CD4-positive, CD25-positive, alpha-beta regulatory T cell (primary cell): ENCODE data around the gene NTM. TPM values are rescaled to one million over a fixed set of nuclear protein-coding genes. Genes with fewer than 3 reads are reported as not detected.

Experiments used
- ATAC-seq, 2 donors: fragments of 150-1000 bp; cut with Tn5 transposase; one replicate each; pipeline ENCODE4 v1.10.0; 2021; ENCODE audit warnings: low read depth in 2 of 2, moderate number of reproducible peaks in 2 of 2, moderate library complexity in 1 of 2
- DNase-seq, 3 donors: peaks; one replicate each; pipeline versions ENCODE4 v3.0.0 to v3.0.0-alpha.2; 2012 to 2022; ENCODE audit warnings: mixed read lengths in 1 of 3
- H3K27ac ChIP-seq: one replicate; pipeline ENCODE4 v1.7.0; 2013; ENCODE audit warnings: mild to moderate bottlenecking, low read length; ENCODE audit not compliant: insufficient read depth, poor library complexity, severe bottlenecking
- H3K27me3 ChIP-seq: one replicate; pipeline ENCODE4 v1.7.0; 2013; ENCODE audit warnings: low read length; ENCODE audit not compliant: control insufficient read depth, insufficient read depth
- H3K36me3 ChIP-seq: one replicate; pipeline ENCODE4 v1.7.0; 2013; ENCODE audit warnings: mild to moderate bottlenecking, low read length, moderate library complexity; ENCODE audit not compliant: control insufficient read depth, insufficient read depth
- H3K4me1 ChIP-seq: 2 replicates; pipeline ENCODE4 v1.7.0; 2013; ENCODE audit warnings: mild to moderate bottlenecking, low read length; ENCODE audit not compliant: insufficient read depth, control insufficient read depth, poor library complexity, severe bottlenecking
- H3K4me3 ChIP-seq: one replicate; pipeline ENCODE4 v1.7.0; 2013; ENCODE audit warnings: low read depth, mild to moderate bottlenecking, low read length, moderate library complexity
- H3K9me3 ChIP-seq, 2 experiments: 1 replicate in 1 of 2; 2 replicates in 1 of 2; pipeline ENCODE4 v1.7.0; 2013; ENCODE audit warnings: low read length in 2 of 2, mild to moderate bottlenecking in 1 of 2, moderate library complexity in 1 of 2; ENCODE audit not compliant: control insufficient read depth in 2 of 2
- H3K27ac Mint-ChIP-seq, 3 donors: one replicate each; pipeline ENCODE4 v1.8.0; 2020 to 2022; ENCODE audit warnings: mild to moderate bottlenecking in 3 of 3, mixed read lengths in 3 of 3, moderate library complexity in 2 of 3
- H3K27me3 Mint-ChIP-seq: one replicate; pipeline ENCODE4 v1.8.0; 2022; ENCODE audit warnings: mild to moderate bottlenecking, mixed read lengths
- H3K36me3 Mint-ChIP-seq: one replicate; pipeline ENCODE4 v1.8.0; 2020; ENCODE audit warnings: mixed read lengths
- H3K4me1 Mint-ChIP-seq, 4 donors: one replicate each; pipeline ENCODE4 v1.8.0; 2020 to 2022; ENCODE audit warnings: mixed read lengths in 4 of 4, mild to moderate bottlenecking in 1 of 4
- H3K4me3 Mint-ChIP-seq, 4 donors: one replicate each; pipeline ENCODE4 v1.8.0; 2020 to 2022; ENCODE audit warnings: mild to moderate bottlenecking in 4 of 4, mixed read lengths in 4 of 4, moderate library complexity in 3 of 4
- H3K9me3 Mint-ChIP-seq, 7 donors: one replicate each; pipeline ENCODE4 v1.8.0; 2020 to 2022; ENCODE audit warnings: mixed read lengths in 7 of 7, mild to moderate bottlenecking in 3 of 7, moderate library complexity in 2 of 7
- polyA plus RNA-seq, 4 donors: library from polyadenylated mRNA; unstranded; fragments of 300-500 nt; fragmentation: Illumina TruSeq; gene quantifications; one replicate each; pipeline ENCODE4 v1.2.3, GENCODE V29; 2021
- total RNA-seq: library from RNA; stranded (reverse); gene quantifications from one replicate; pipeline ENCODE4 v1.2.3, GENCODE V29; 2022

NTM gene
- total and polyA plus RNA-seq, 5 donors from 2014 or later: 1.3 TPM; not detected in 4

DNA sequence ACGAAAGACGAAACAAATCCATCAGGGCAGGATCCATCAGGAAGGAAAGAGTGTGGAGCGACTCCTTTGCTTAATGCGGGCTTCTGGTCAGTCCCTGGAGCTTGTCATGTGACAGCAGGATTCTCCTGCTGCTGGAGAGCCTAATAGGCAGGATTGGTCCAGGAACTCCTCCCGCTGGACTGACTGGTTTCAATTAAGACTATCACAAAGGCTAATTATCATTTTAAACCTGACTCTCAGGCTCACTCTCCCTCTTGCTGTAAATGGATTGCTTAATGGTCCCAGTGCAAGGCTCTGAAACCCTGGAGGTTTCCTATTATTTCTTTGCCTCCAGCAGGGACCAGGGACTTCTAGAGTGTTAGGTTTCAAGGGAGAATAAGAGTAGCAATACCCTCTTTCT, 493.8 kb downstream of the NTM start:
- no peak overlapping the region for H3K27ac ChIP-seq

DNA sequence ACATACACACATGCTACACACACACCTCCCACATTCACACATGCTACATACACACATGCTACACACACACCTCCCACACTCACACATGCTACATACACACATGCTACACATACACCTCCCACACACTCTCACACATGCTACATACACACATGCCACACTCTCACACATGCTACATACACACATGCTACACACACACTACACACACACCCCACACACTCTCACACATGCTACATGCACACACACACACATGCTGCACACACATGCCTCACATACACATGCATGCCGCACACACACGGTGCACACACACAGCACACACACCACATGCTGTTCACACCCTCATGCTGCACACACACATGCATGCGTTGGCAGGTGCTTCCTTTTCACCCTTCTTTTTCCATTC, 495.4 kb downstream of the NTM start:
- Histone ChIP-seq H3K4me3 (no peak overlapping the region), H3K36me3 (no peaks in the 10 kb centered on the region), H3K4me1 (no peaks in the 10 kb centered on the region), H3K9me3 (no peaks in the 10 kb centered on the region), H3K27me3 (no peaks in the 10 kb centered on the region), H3K27ac (no peak overlapping the region)
- ATAC-seq (no peak), DNase-seq (no peak)
- H3K9me3 Mint-ChIP-seq: peaks cover 0 to 4% (median 1%) of the 10 kb centered on the region in 7 donors
- H3K4me1 Mint-ChIP-seq: no peaks in the 10 kb centered on the region
- H3K4me3 Mint-ChIP-seq: no peak overlapping the region
- H3K36me3 Mint-ChIP-seq: no peaks in the 10 kb centered on the region
- no peaks in the 10 kb centered on the region for H3K27me3 Mint-ChIP-seq
- H3K27ac Mint-ChIP-seq: no peak overlapping the region

More for the DNA sequence above, 493.8 kb downstream of the NTM start:
- no peaks in the 10 kb centered on the region for H3K36me3 ChIP-seq
- Mint-ChIP-seq H3K27me3 (no peaks in the 10 kb centered on the region), H3K4me3 (no peak overlapping the region), H3K36me3 (no peaks in the 10 kb centered on the region), H3K27ac (no peak overlapping the region), H3K9me3 (peaks cover 0 to 4% (median 1%) of the 10 kb centered on the region in 7 donors), H3K4me1 (no peaks in the 10 kb centered on the region)
- no peak overlapping the region for H3K4me3 ChIP-seq
- ATAC-seq (no peak), DNase-seq (no peak)
- no peaks in the 10 kb centered on the region for H3K9me3 ChIP-seq
- H3K4me1 ChIP-seq: no peaks in the 10 kb centered on the region
- H3K27me3 ChIP-seq: no peaks in the 10 kb centered on the region

DNA sequence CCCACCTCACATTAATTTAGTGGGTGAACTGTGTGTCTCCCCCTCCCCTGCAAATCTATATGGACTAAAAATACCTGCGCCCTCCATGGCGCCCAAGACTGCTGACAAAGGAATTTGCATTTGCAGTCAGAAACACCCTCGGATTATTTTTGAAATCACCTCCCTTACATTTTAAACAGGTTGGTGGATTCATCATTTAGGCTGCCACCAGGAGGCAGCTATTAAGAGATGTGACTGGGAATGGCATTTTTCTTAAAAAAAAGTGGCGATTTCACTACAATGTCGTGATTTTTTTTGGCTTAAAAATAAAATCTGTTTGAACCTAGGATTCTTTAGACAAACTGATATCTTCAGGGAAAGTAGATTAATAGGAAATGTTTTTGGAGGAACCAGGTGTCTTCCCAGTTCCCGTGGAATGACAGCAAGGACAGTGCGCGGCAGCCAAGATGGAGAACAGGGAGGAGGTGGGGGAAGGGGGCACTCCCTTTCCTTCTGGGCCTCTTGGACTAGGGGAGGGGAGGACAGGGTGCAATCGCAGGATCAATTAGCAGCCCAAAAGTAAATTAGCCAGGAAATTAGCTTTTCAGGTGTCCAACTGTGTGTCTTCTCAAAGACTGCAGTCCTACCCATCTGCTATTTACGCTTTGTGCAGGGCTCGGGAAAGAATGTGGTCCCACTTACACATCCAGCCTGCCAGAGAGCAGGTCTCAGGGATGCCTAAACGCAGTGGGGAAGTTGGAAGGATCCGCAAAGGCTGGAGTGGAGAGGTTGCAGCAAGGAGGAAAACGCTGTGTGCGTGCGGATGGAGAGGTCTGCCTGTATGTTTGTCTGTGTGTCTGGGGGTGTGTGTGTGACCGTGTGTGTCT, 496.4 kb downstream of the NTM start:
- H3K36me3 Mint-ChIP-seq: no peaks in the 10 kb centered on the region
- no peaks in the 10 kb centered on the region for H3K4me1 Mint-ChIP-seq
- H3K36me3 ChIP-seq: no peaks in the 10 kb centered on the region
- DNase-seq: no peak
- H3K27me3 ChIP-seq: no peaks in the 10 kb centered on the region
- H3K27ac ChIP-seq: no peak overlapping the region
- H3K9me3 ChIP-seq: no peaks in the 10 kb centered on the region
- no peak for ATAC-seq
- H3K4me1 ChIP-seq: no peaks in the 10 kb centered on the region
- no peak overlapping the region for H3K4me3 Mint-ChIP-seq
- H3K9me3 Mint-ChIP-seq: peaks cover 0 to 3% (median 2%) of the 10 kb centered on the region in 7 donors
- H3K27ac Mint-ChIP-seq: peak overlapping the region in 1 of 3 donors; percentile 66
- no peaks in the 10 kb centered on the region for H3K27me3 Mint-ChIP-seq
- H3K4me3 ChIP-seq: no peak overlapping the region

DNA sequence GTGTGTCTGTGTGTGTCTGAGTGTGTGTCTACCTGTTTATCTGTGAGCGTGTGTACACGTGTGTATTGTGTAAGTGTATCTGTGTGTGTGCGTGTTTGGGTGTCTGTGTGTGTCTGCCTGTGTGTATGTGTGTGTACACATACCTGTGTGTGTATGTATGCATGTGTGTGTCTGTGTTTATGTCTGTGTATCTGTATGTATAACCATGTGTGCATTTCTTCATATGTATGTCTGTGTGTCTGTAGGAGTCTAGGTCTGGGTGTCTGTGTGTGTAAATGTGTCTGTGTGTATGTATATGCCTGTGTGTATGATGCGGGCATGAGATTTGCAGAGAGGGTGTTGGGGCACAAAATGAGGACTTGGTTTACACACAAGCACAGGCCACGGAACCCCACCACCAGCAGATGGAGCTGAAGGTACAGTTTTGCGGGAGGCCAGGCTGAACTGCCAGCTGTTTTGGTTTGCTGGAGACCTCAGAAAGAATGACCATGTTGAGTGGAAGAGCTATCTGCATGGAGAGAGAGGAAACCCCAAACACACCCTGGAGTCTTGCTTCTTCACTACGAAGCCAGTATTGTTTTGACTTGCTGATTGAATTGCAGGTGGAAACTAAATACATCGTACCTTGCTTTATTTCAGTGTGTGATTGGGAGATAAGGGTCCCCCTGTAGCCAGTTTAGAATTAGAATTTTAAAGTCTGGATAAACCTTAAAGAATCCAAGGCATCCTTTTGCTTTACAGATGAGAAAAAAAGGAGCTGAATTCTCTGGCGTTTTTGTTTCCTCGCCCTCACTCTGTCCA, 497.2 kb downstream of the NTM start:
- Mint-ChIP-seq H3K36me3 (no peaks in the 10 kb centered on the region), H3K27me3 (no peaks in the 10 kb centered on the region), H3K4me3 (no peak overlapping the region), H3K27ac (peak overlapping the region in 1 of 3 donors; percentile 66), H3K9me3 (peaks cover 0 to 3% (median 2%) of the 10 kb centered on the region in 7 donors), H3K4me1 (no peaks in the 10 kb centered on the region)
- Histone ChIP-seq H3K27me3 (no peaks in the 10 kb centered on the region), H3K4me1 (no peaks in the 10 kb centered on the region), H3K36me3 (no peaks in the 10 kb centered on the region), H3K9me3 (no peaks in the 10 kb centered on the region), H3K4me3 (no peak overlapping the region), H3K27ac (no peak overlapping the region)
- no peak for DNase-seq
- no peak for ATAC-seq

DNA sequence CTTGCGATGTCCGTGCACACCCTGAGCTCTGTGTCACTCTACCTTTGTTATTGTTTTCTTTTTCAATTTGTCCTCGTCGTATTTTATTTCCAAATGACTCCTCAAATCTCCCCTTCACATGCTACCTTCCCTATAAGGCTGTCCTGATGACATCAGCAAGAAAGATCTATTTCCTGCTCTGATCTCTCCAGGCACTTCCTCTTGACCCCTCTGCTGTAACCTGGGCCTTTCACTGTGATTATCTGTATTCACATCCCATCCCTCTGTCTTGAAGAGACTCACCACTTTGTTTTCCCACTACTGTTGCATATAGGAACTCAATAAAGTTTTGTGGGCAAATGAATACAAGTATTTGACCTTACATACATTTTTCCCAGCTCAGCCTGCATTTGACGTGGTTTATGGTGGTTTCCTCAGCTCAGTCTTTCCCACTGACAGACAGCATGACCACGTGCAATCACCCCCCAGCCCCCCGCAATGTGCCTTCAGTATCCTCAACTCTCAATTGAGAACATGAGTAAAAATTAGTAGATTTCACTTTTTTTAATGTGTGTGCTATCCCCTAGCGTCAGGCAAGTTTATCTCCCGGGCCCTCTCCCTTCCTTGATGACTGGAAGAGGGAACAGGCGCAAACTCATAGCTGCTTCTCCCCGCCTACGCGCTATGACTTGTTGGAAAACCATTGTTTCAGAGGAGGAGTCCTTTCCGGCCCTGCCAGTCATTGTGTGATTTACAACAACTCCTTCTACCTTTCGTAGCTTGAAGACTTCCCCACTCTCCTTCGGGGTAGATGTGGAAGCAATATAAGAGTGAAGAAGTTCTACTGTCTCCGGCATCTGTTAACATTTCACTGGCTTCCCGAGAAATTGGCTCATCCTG, 498.5 kb downstream of the NTM start:
- H3K4me1 ChIP-seq: no peaks in the 10 kb centered on the region
- H3K27ac ChIP-seq: no peak overlapping the region
- H3K36me3 ChIP-seq: no peaks in the 10 kb centered on the region
- DNase-seq: no peak
- H3K27me3 Mint-ChIP-seq: no peaks in the 10 kb centered on the region
- no peak for ATAC-seq
- no peak overlapping the region for H3K27ac Mint-ChIP-seq
- H3K27me3 ChIP-seq: no peaks in the 10 kb centered on the region
- H3K4me1 Mint-ChIP-seq: no peaks in the 10 kb centered on the region
- no peaks in the 10 kb centered on the region for H3K36me3 Mint-ChIP-seq
- no peaks in the 10 kb centered on the region for H3K9me3 ChIP-seq
- no peak overlapping the region for H3K4me3 Mint-ChIP-seq
- no peak overlapping the region for H3K4me3 ChIP-seq
- peaks cover 0 to 3% (median 2%) of the 10 kb centered on the region in 7 donors for H3K9me3 Mint-ChIP-seq

DNA sequence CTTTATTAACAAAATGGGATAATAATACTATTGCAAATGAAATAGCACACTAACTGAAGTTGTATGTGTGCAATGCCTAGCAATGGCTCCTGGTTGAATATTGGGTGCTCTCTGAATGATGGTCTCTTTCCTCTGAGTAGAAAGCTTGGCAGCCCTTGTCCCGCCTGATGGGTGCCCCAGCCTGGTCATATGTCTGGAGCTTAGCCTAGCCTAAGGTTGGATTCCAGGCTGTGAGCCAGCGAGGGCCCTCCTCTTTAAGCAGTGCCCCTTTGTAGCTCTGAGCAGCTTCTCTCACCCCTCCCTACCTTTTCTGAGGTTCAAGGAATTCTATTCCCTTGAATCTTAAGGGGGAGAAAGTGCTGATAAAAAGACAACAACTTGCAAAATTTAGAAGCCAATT, 499.9 kb downstream of the NTM start:
- no peaks in the 10 kb centered on the region for H3K36me3 Mint-ChIP-seq
- Histone ChIP-seq H3K9me3 (no peaks in the 10 kb centered on the region), H3K27me3 (no peaks in the 10 kb centered on the region), H3K27ac (no peak overlapping the region), H3K4me1 (no peaks in the 10 kb centered on the region), H3K4me3 (no peak overlapping the region), H3K36me3 (no peaks in the 10 kb centered on the region)
- no peaks in the 10 kb centered on the region for H3K27me3 Mint-ChIP-seq
- H3K4me3 Mint-ChIP-seq: no peak overlapping the region
- no peaks in the 10 kb centered on the region for H3K4me1 Mint-ChIP-seq
- H3K27ac Mint-ChIP-seq: no peak overlapping the region
- DNase-seq (no peak), ATAC-seq (no peak)
- peaks cover 0 to 3% (median 2%) of the 10 kb centered on the region in 7 donors for H3K9me3 Mint-ChIP-seq

DNA sequence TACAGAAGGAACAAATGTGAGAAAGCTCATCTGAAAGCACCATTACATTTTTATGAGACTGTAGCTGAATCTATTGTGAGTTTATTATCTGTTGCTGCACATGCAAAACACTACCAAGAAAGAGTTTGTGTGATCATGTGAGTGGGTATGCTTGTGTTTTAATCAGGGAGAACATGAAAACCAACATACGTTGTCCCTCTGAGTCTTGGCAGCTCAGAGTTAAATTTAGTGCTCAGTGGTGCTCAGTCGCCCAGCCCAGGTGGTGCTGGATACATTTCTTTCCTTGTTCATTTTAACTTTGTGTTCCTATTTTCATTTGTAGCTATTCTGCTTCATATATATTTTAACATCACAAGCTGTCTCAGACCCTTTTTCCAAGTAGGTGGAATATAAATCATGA, 500.6 kb downstream of the NTM start:
- no peak overlapping the region for H3K27ac Mint-ChIP-seq
- no peak overlapping the region for H3K4me3 Mint-ChIP-seq
- H3K9me3 ChIP-seq: no peaks in the 10 kb centered on the region
- H3K9me3 Mint-ChIP-seq: peaks cover 0 to 3% (median 2%) of the 10 kb centered on the region in 7 donors
- no peaks in the 10 kb centered on the region for H3K27me3 Mint-ChIP-seq
- H3K27me3 ChIP-seq: no peaks in the 10 kb centered on the region
- no peak overlapping the region for H3K4me3 ChIP-seq
- H3K4me1 Mint-ChIP-seq: no peaks in the 10 kb centered on the region
- H3K4me1 ChIP-seq: no peaks in the 10 kb centered on the region
- no peaks in the 10 kb centered on the region for H3K36me3 Mint-ChIP-seq
- no peak for ATAC-seq
- H3K27ac ChIP-seq: no peak overlapping the region
- no peaks in the 10 kb centered on the region for H3K36me3 ChIP-seq
- no peak for DNase-seq
